ENCODE results near the gene BARHL2.

BARHL2 gene

DNA sequence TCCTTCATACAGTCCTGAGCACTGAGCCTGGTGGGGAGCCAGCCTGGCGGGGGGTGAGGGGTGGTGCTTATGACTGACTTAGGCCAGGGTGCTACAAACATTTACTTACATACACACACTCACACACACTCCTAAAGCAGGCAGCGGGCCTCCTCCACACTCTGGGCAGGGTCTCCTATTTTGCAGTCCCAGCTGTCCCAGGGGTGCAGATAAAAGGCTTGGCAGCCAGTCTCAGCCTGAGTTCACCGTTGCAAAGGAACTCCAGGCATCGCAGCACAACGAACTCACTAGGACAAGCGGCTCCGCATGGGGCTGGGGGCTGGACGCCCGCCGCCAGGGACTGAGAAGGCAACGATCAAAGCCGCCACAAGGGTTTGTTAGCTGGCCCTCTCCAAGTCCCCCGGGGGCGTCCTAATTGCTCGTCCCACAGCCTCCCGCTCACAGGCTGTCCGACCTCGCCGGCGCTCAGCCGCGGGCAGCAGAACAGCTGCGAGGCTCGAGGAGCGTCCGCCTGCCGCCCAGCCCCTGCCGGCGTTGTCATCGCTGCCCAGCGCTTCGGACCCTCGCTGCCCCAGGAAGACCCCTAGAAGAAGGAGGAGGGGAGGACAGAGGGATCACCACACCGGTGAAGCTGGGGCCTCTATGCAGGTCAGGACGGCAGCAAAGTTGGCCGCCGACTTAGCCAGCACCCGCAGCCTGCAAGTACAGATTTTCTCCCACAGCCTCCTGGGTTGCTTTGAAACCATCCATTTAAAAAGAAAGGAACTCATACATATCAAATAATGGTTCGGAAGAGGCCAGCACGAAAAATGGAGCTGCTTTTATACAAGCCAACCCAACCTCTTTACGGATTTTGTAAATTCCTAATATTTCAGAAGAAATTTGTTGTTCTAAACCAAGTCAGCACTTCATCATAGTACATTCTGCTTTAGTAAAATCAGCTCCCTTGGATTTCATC is 6.2 kb downstream of the BARHL2 start:
- H3K9me3 Mint-ChIP-seq = no peaks in the 10 kb centered on the region
- peaks cover 3% of the 10 kb centered on the region for H3K36me3 Mint-ChIP-seq
- H3K4me1 Mint-ChIP-seq = peaks cover 8% of the 10 kb centered on the region
- H3K27ac Mint-ChIP-seq = no peak overlapping the region
- CTCF ChIA-PET = interaction anchor here (1.6 kb wide), 2 partner anchors 13 to 140 kb away, joined by 3 to 4 read pairs; no protein-coding TSS in a partner anchor
- peaks cover 100% of the 10 kb centered on the region for H3K27me3 Mint-ChIP-seq
- H3K4me3 Mint-ChIP-seq = no peak overlapping the region
- DNase-seq = no peak

GRCh38 chr1:90709535-90709934 is 7.6 kb downstream of the BARHL2 start:
- Mint-ChIP-seq H3K4me1 (peaks cover 8% of the 10 kb centered on the region), H3K27me3 (peaks cover 100% of the 10 kb centered on the region), H3K36me3 (peaks cover 3% of the 10 kb centered on the region), H3K27ac (no peak overlapping the region), H3K4me3 (no peak overlapping the region), H3K9me3 (no peaks in the 10 kb centered on the region)
- no peak for DNase-seq
- CTCF ChIA-PET = interaction anchor here (1.0 kb wide), 1 partner anchor 10 kb away, joined by 4 read pairs; no protein-coding TSS in a partner anchor

DNA sequence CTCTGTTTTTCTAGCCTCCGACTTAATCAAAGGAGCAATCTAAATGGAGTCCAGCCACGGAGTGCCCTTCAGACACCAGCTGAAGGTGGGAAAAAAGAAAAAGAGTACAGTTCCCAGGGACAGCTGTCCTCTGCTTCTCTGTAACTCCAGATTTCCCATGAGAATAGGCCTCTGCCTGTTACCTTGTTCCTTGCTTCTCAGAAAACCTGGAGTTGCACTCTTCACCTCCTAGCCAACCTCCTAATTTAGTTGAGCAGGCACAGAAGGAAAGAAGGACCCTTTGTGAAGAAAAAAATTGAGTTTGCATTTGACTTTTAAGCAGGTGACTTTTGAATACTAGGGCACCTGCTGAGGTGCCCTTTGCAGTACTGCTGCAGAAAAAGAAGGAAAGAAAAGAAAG is 8.3 kb downstream of the BARHL2 start:
- H3K4me3 Mint-ChIP-seq = no peak overlapping the region
- DNase-seq = no peak
- peaks cover 100% of the 10 kb centered on the region for H3K27me3 Mint-ChIP-seq
- peaks cover 8% of the 10 kb centered on the region for H3K4me1 Mint-ChIP-seq
- no peaks in the 10 kb centered on the region for H3K9me3 Mint-ChIP-seq
- peaks cover 3% of the 10 kb centered on the region for H3K36me3 Mint-ChIP-seq
- CTCF ChIA-PET = interaction anchor here (1.4 kb wide), 1 partner anchor 13 kb away, joined by 6 read pairs; no protein-coding TSS in a partner anchor
- no peak overlapping the region for H3K27ac Mint-ChIP-seq

- H3K36me3 Mint-ChIP-seq = peaks cover 3% of the 10 kb centered on the region
- peaks cover 95% of the 10 kb centered on the region for H3K27me3 Mint-ChIP-seq
- H3K4me1 Mint-ChIP-seq = peaks cover 8% of the 10 kb centered on the region
- no peak overlapping the region for H3K4me3 Mint-ChIP-seq
- DNase-seq = no peak
- no peak overlapping the region for H3K27ac Mint-ChIP-seq
- H3K9me3 Mint-ChIP-seq = no peaks in the 10 kb centered on the region
- CTCF ChIA-PET = interaction anchor here (1.4 kb wide), 1 partner anchor 13 kb away, joined by 6 read pairs; no protein-coding TSS in a partner anchor
These were observed 8.8 kb downstream of the BARHL2 start for GRCh38 chr1:90708236-90708786.

- peak; percentile 46 for DNase-seq
- Mint-ChIP-seq H3K27me3 (peaks cover 86% of the 10 kb centered on the region), H3K4me3 (peak overlapping the region; percentile 7), H3K36me3 (no peaks in the 10 kb centered on the region), H3K9me3 (no peaks in the 10 kb centered on the region), H3K27ac (peak overlapping the region; percentile 62), H3K4me1 (peaks cover 8% of the 10 kb centered on the region)
- CTCF ChIA-PET = no interaction called here
These were observed 9.8 kb downstream of the BARHL2 start for GRCh38 chr1:90707363-90707710.

DNA sequence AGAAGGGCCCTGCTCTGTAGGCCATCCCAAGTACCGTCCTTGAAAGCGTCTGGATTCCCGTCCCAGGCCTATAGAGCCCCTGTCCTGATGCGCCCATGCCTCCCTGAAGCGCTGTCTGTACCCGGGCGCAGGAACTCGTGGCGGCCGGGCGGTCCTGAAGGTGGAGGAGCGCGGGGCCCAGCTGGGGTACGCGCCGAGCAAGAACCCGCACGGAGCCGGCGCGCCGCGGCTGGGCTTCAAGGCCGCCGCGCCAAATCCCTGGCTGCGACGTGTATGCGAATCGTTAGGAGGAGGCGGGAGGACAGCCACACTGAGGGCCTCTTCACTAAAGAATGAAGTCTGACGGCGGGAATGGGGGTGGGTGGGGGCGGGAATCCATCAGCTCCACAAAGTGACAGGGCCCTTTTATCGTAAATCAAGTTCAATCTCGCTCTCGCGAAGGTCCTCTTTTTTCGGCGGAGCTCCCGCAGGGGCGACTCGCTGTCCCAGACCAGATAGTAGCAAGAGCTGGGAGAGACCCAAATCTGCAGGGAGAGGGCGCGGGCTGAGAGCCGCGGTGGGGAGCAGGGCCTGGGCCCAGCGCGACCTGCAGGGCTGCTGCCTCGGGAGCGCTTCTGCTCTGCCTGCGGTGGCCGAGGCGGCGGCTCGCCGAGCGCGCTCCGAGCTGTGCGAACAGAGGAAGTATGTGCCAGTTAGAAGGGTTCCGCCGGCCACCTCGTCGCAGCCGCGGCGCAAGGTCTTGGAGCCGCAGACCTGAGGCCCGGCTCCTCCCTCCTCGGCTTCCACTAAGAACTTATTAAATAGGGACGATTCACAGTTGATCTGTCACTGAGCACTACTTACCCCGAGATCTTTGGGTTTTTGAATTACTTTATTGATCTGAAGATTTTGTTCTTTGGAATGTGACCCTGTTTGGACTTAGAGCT is 10.4 kb downstream of the BARHL2 start:
- Mint-ChIP-seq H3K36me3 (no peaks in the 10 kb centered on the region), H3K4me3 (peak overlapping the region; percentile 7), H3K4me1 (peaks cover 8% of the 10 kb centered on the region), H3K27ac (peak overlapping the region; percentile 62), H3K27me3 (peaks cover 82% of the 10 kb centered on the region), H3K9me3 (no peaks in the 10 kb centered on the region)
- no peak for DNase-seq
- CTCF ChIA-PET = interaction anchor here (1.4 kb wide), 1 partner anchor 128 kb away, joined by 3 read pairs; no protein-coding TSS in a partner anchor

GRCh38 chr1:90705956-90706355 is 11.1 kb downstream of the BARHL2 start:
- Mint-ChIP-seq H3K27me3 (peaks cover 75% of the 10 kb centered on the region), H3K27ac (peak overlapping the region; percentile 70), H3K4me1 (peaks cover 8% of the 10 kb centered on the region), H3K36me3 (no peaks in the 10 kb centered on the region), H3K4me3 (peak overlapping the region; percentile 43), H3K9me3 (no peaks in the 10 kb centered on the region)
- CTCF ChIA-PET = interaction anchor here (1.1 to 1.4 kb wide), 2 partner anchors 18 to 129 kb away, joined by 3 to 4 read pairs; no protein-coding TSS in a partner anchor
- no peak for DNase-seq

DNA sequence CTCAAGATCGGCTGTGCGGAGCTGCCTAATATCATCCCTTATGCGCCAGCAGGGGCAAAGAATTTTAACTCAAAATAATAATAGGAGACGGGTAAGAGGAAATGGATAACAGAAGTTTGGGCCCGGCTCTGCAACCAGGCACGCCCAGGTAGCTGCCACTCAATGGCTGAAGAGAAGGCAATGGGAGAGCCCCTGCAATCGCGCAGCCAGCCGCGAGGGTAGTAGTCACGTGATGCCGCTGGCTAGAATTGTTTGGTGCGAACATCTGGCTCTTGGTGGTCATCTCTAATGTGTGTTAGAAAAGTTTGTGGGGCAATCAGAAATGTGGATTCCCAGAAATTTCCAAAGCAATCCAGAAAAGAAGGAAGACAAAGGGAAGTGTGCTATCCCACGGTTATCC is 12.3 kb downstream of the BARHL2 start:
- peaks cover 8% of the 10 kb centered on the region for H3K4me1 Mint-ChIP-seq
- CTCF ChIA-PET = no interaction called here
- H3K9me3 Mint-ChIP-seq = no peaks in the 10 kb centered on the region

GRCh38 chr1:90694846-90695245 is 22.3 kb downstream of the BARHL2 start:
- CTCF ChIA-PET = no interaction called here
- no peak for DNase-seq
- H3K27me3 Mint-ChIP-seq = peaks cover 9% of the 10 kb centered on the region
- no peak overlapping the region for H3K27ac Mint-ChIP-seq
- H3K9me3 Mint-ChIP-seq = no peaks in the 10 kb centered on the region
- H3K36me3 Mint-ChIP-seq = no peaks in the 10 kb centered on the region
- no peak overlapping the region for H3K4me3 Mint-ChIP-seq
- H3K4me1 Mint-ChIP-seq = no peaks in the 10 kb centered on the region

More for the DNA sequence above, 12.3 kb downstream of the BARHL2 start:
- Mint-ChIP-seq H3K4me3 (no peak overlapping the region), H3K27me3 (peaks cover 64% of the 10 kb centered on the region), H3K27ac (no peak overlapping the region), H3K36me3 (no peaks in the 10 kb centered on the region)
- DNase-seq = no peak

DNA sequence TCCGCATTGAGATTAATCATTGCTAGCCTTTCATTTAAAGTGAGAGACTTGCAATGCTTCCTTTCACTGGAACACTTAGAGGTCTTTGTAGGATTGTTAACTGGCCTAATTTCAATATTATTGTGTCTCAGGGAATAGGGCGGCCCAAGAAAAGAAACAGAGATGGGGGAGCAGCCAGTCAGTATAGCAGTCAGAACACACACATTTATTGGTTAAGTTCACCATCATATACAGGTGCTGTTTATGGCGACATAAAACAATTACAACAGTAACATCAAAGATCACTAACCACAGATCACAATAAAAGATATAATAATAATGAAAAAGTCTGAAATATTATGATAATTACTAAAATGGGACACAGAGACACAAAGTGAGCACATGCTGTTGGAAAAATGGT is 29.4 kb downstream of the BARHL2 start:
- no peaks in the 10 kb centered on the region for H3K4me1 Mint-ChIP-seq
- H3K9me3 Mint-ChIP-seq = no peaks in the 10 kb centered on the region
- no peak overlapping the region for H3K27ac Mint-ChIP-seq
- no peak for DNase-seq
- no peak overlapping the region for H3K4me3 Mint-ChIP-seq
- H3K36me3 Mint-ChIP-seq = no peaks in the 10 kb centered on the region
- CTCF ChIA-PET = no interaction called here
- peaks cover 8% of the 10 kb centered on the region for H3K27me3 Mint-ChIP-seq

DNA sequence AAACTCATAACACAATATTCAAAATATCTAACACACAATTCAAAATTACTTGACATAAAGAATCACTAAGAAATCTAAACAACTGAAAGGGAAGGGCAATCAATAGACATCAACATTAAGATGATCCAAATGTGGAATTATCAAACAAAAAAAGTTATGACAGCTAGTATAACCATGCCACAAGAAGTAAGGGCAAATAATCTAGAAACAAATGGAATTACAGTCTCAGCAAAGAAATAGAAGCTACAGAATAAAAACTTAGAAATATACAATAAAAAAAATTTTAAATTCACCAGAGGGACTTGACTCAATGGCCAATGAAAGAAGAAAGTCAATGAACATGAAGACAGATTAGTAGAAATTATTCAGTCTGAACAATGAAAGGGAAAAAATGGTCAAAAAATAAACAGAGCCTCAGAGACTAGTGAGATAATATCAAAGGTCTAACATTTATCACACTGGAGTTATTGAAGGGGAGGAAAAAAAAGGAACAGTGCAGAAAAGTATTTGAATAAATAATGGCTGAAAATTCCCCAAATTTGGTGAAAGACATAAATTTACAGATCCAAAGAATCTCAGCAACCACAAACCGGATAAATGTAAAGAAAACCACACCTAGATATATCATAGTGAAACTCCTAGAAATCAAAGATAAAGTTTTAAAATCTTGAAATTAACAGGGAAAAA is 41.8 kb downstream of the BARHL2 start:
- no peak for DNase-seq
- no peaks in the 10 kb centered on the region for H3K4me1 Mint-ChIP-seq
- no peak overlapping the region for H3K27ac Mint-ChIP-seq
- no peaks in the 10 kb centered on the region for H3K36me3 Mint-ChIP-seq
- no peaks in the 10 kb centered on the region for H3K27me3 Mint-ChIP-seq
- H3K4me3 Mint-ChIP-seq = no peak overlapping the region
- peaks cover 10% of the 10 kb centered on the region for H3K9me3 Mint-ChIP-seq
- CTCF ChIA-PET = no interaction called here

- DNase-seq = no peak
- Mint-ChIP-seq H3K27ac (no peak overlapping the region), H3K4me1 (no peaks in the 10 kb centered on the region), H3K9me3 (peaks cover 10% of the 10 kb centered on the region), H3K36me3 (no peaks in the 10 kb centered on the region), H3K4me3 (no peak overlapping the region), H3K27me3 (no peaks in the 10 kb centered on the region)
- CTCF ChIA-PET = no interaction called here
These were observed 45.4 kb downstream of the BARHL2 start for GRCh38 chr1:90671741-90672140.

GRCh38 chr1:90671251-90671650 is 45.9 kb downstream of the BARHL2 start:
- Mint-ChIP-seq H3K36me3 (no peaks in the 10 kb centered on the region), H3K4me3 (no peak overlapping the region), H3K9me3 (peaks cover 10% of the 10 kb centered on the region), H3K27ac (no peak overlapping the region), H3K4me1 (no peaks in the 10 kb centered on the region), H3K27me3 (no peaks in the 10 kb centered on the region)
- DNase-seq = no peak
- CTCF ChIA-PET = no interaction called here
